A549 (cell line): ENCODE data around the gene CTNS. TPM values are rescaled to one million over a fixed set of nuclear protein-coding genes. Genes with fewer than 3 reads are reported as not detected.

Experiments
- ATAC-seq, 2 experiments: fragments of 200-7000 bp in 1 of 2; fragments of >200 bp in 1 of 2; cut with Nextera tagmentation in 1 of 2; cut with Tn5 transposase in 1 of 2; 3 replicates each; pipeline versions ENCODE4 v1.8.0 to v1.9.1; 2018 to 2020; ENCODE audit warnings: mild to moderate bottlenecking in 1 of 2, moderate library complexity in 1 of 2
- CTCF ChIA-PET: fragments of 300-600 bp; sonication (Branson Sonifier 250); formaldehyde crosslinking; extraction: SDS; loops from one replicate; lab custom pipeline; 2021; ENCODE audit warnings: antibody characterized with exemption, inconsistent platforms; lab: Yijun Ruan, JAX
- POLR2A ChIA-PET: fragments of 350-600 bp; formaldehyde crosslinking; extraction: SDS; loops from one replicate; lab custom pipeline; 2021; ENCODE audit warnings: antibody characterized with exemption, inconsistent platforms; lab: Yijun Ruan, JAX
- DNase-seq, 2 experiments: peaks; one replicate each; pipeline versions ENCODE4 v3.0.0 to v3.0.0-alpha.2; 2011 to 2016; ENCODE audit warnings: low read depth in 1 of 2, low spot score in 1 of 2
- FAIRE-seq: peaks from 2 replicates; lab custom pipeline; 2011; peaks lifted over from hg19 to GRCh38; lab: Jason Lieb, UNC
- H3K27ac ChIP-seq, 2 experiments: fragments of >200 bp; sonication (Bioruptor Twin); formaldehyde crosslinking; 3 replicates each; pipeline ENCODE4 v1.5.1; 2016 to 2017
- H3K4me1 ChIP-seq: fragments of >200 bp; sonication (Bioruptor Twin); formaldehyde crosslinking; 3 replicates; pipeline ENCODE4 v1.6.1; 2016
- H3K4me2 ChIP-seq: fragments of >200 bp; sonication (Bioruptor Twin); formaldehyde crosslinking; 3 replicates; pipeline ENCODE4 v1.6.1; 2016
- H3K4me3 ChIP-seq: fragments of >200 bp; sonication (Bioruptor Twin); formaldehyde crosslinking; 3 replicates; pipeline ENCODE4 v1.5.1; 2016
- H3K9me3 ChIP-seq: fragments of >200 bp; sonication (Bioruptor Twin); formaldehyde crosslinking; 3 replicates; pipeline ENCODE4 v1.6.1; 2016
- BHLHE40 ChIP-seq: IDR thresholded peaks from 2 replicates; pipeline ENCODE4 v1.6.1; 2012; ENCODE audit warnings: low read depth, low read length, inconsistent platforms
- E2F6 ChIP-seq: IDR thresholded peaks from 2 replicates; pipeline ENCODE4 v1.6.1; 2012; ENCODE audit warnings: low read depth, borderline replicate concordance
- EHF ChIP-seq: fragments of 250-450 bp; sonication (Bioruptor Pico); IDR thresholded peaks from 2 replicates; pipeline ENCODE4 v1.5.0; 2020; ENCODE audit warnings: mild to moderate bottlenecking
- ELK1 ChIP-seq: fragments of 150-350 bp; IDR thresholded peaks from 2 replicates; pipeline ENCODE4 v1.6.1; 2014; ENCODE audit warnings: low read depth, mild to moderate bottlenecking, low read length
- HES2 ChIP-seq: fragments of >200 bp; sonication (Bioruptor Twin); formaldehyde crosslinking; IDR thresholded peaks from 2 replicates; pipeline ENCODE4 v1.6.1; 2016
- HOXA7 ChIP-seq: fragments of 250-450 bp; sonication (Bioruptor Pico); IDR thresholded peaks from 2 replicates; pipeline ENCODE4 v1.5.0; 2020; ENCODE audit warnings: mild to moderate bottlenecking, moderate library complexity
- HOXB13 ChIP-seq: fragments of 250-450 bp; sonication (Bioruptor Pico); IDR thresholded peaks from 2 replicates; pipeline ENCODE4 v1.5.0; 2020; ENCODE audit warnings: low read depth, mild to moderate bottlenecking, moderate library complexity
- HOXB5 ChIP-seq: fragments of 250-450 bp; sonication (Bioruptor Pico); IDR thresholded peaks from 2 replicates; pipeline ENCODE4 v1.5.0; 2020; ENCODE audit warnings: mild to moderate bottlenecking, moderate library complexity
- JUN ChIP-seq, 2 experiments: fragments of >200 bp; sonication (Bioruptor Twin); formaldehyde crosslinking; IDR thresholded peaks; 2 replicates in 1 of 2; 3 replicates in 1 of 2; pipeline ENCODE4 v1.6.1; 2016 to 2017
- JUNB ChIP-seq: fragments of >200 bp; sonication (Bioruptor Twin); formaldehyde crosslinking; IDR thresholded peaks from 2 replicates; pipeline ENCODE4 v1.6.1; 2016
- POLR2A ChIP-seq: IDR thresholded peaks from 2 replicates; pipeline ENCODE4 v1.6.1; 2012; ENCODE audit warnings: mild to moderate bottlenecking, low read length
- RAD21 ChIP-seq, 2 experiments: fragments of >200 bp in 1 of 2; sonication (Bioruptor Twin) in 1 of 2; formaldehyde crosslinking in 1 of 2; IDR thresholded peaks in 1 of 2; conservative IDR thresholded peaks in 1 of 2; 2 replicates in 1 of 2; 3 replicates in 1 of 2; pipeline ENCODE4 v1.6.1; 2012 to 2018; ENCODE audit warnings: inconsistent platforms in 1 of 2
- RCOR1 ChIP-seq: fragments of 150-350 bp; IDR thresholded peaks from 2 replicates; pipeline ENCODE4 v1.6.1; 2014; ENCODE audit warnings: antibody characterized with exemption, low read length, low read depth
- REST ChIP-seq: fragments of 200-600 bp; sonication (generic); IDR thresholded peaks from 2 replicates; pipeline ENCODE4 v1.6.1; 2016; ENCODE audit warnings: antibody characterized with exemption, mild to moderate bottlenecking, moderate library complexity
- TFCP2L1 ChIP-seq: fragments of 250-450 bp; sonication (Bioruptor Pico); IDR thresholded peaks from 2 replicates; pipeline ENCODE4 v1.5.0; 2021; ENCODE audit warnings: mild to moderate bottlenecking
- TP53 ChIP-seq: fragments of 250-450 bp; sonication (Bioruptor Pico); IDR thresholded peaks from 2 replicates; pipeline ENCODE4 v1.5.0; 2021; ENCODE audit warnings: mild to moderate bottlenecking, moderate library complexity
- ZC3H11A ChIP-seq: fragments of 450-650 bp; IDR thresholded peaks from 2 replicates; pipeline ENCODE4 v1.6.1; 2014; ENCODE audit warnings: antibody characterized with exemption, mild to moderate bottlenecking
- ZNF302 ChIP-seq: fragments of 250-450 bp; sonication (Bioruptor Pico); IDR thresholded peaks from 2 replicates; pipeline ENCODE4 v1.9.0; 2021; ENCODE audit warnings: inconsistent platforms, mild to moderate bottlenecking, moderate library complexity
- WGBS: methylation state at CpG from one replicate; pipeline ENCODE4 v1.1.6; 2017; ENCODE audit errors: missing lambda C conversion rate; 5-methylcytosine and 5-hydroxymethylcytosine counted together
- polyA plus RNA-seq, 4 experiments: library from polyadenylated mRNA; depleted of rRNA in 3 of 4; stranded (reverse); fragments of >200 nt; fragmentation: RNase III in 1 of 4; extraction: RNeasy Plus Mini Kit Qiagen cat#74134 plus additional on column Dnase treatment in 1 of 4; gene quantifications; 2 replicates in 3 of 4; 3 replicates in 1 of 4; pipeline ENCODE4 v1.2.3, GENCODE V29; 2011 to 2017

CTNS gene
- polyA plus RNA-seq, 2 of the 4 experiments (the other 2 are of a cell fraction): 6.5 to 20.3 TPM

GRCh38 chr17:3598078-3598477 lies 38.5 kb upstream of the CTNS start:
- Histone ChIP-seq H3K9me3 (no peaks in the 10 kb centered on the region), H3K27ac (no peak overlapping the region), H3K4me3 (no peak overlapping the region), H3K4me1 (no peaks in the 10 kb centered on the region)
- no peak for ATAC-seq
- 97% methylated on average over 12 of the region's 13 CpGs for whole genome bisulfite sequencing
- POLR2A ChIA-PET: no interaction called here
- DNase-seq: no peak
- no peak for FAIRE-seq
- TF ChIP-seq HOXB5 (CRISPR knock-in tag): no peak
- TF ChIP-seq E2F6: no peak
- no peak for TF ChIP-seq EHF (CRISPR knock-in tag)
- TF ChIP-seq HOXA7 (CRISPR knock-in tag): no peak
- TF ChIP-seq REST: no peak
- TF ChIP-seq TP53 (CRISPR knock-in tag): no peak
- no peak for TF ChIP-seq RAD21 (conservative IDR thresholded peaks at IDR 0.05 in 1 of 2, IDR thresholded peaks at IDR 0.05 in 1 of 2)
- TF ChIP-seq RCOR1: no peak
- TF ChIP-seq BHLHE40: no peak
- TF ChIP-seq, all 56 proteins: peak for 0
- CTCF ChIA-PET: interaction anchor here (1.0 to 1.3 kb wide), 2 partner anchors 11 to 34 kb away, joined by 3 read pairs; no protein-coding TSS in a partner anchor
- H3K4me2 ChIP-seq: no peak overlapping the region

- ATAC-seq: no peak
- FAIRE-seq: no peak
These were observed 35.9 kb upstream of the CTNS start for GRCh38 chr17:3600529-3601205.

More at GRCh38 chr17:3600529-3601205, 35.9 kb upstream of the CTNS start:
- no peak for DNase-seq
- Histone ChIP-seq H3K4me2 (no peak overlapping the region), H3K27ac (no peak overlapping the region), H3K4me3 (no peak overlapping the region), H3K9me3 (no peaks in the 10 kb centered on the region), H3K4me1 (peaks cover 8% of the 10 kb centered on the region; the same call in 1 of the 3 replicates)
- 93% methylated on average over 15 of the region's 15 CpGs for WGBS
- TF ChIP-seq JUN (IDR thresholded peaks at IDR 0.05) (no peak), ZNF302 (no peak), ELK1 (no peak), JUNB (no peak), HOXB13 (CRISPR knock-in tag) (no peak), TFCP2L1 (CRISPR knock-in tag) (no peak), POLR2A (no peak), HOXA7 (CRISPR knock-in tag) (no peak), TP53 (CRISPR knock-in tag) (no peak), HOXB5 (CRISPR knock-in tag) (no peak), HES2 (no peak), ZC3H11A (no peak), E2F6 (no peak)
- POLR2A ChIA-PET: interaction anchor here (0.6 kb wide), 1 partner anchor 58 kb away, joined by 4 read pairs; no protein-coding TSS in a partner anchor
- CTCF ChIA-PET: interaction anchor here (1.1 to 3.2 kb wide), 4 partner anchors 13 to 65 kb away, joined by 3 to 13 read pairs (median 5); no protein-coding TSS in a partner anchor
